WI38 (cell line): Measurements from ENCODE around the gene CEACAM5.

ENCODE experiments used
- H3K4me3 ChIP-seq: 2 replicates; pipeline ENCODE4 v1.5.1; 2011; ENCODE audit warnings: low read depth, mild to moderate bottlenecking, control low read depth, low read length
- TF ChIP-seq, protein P1 (sequence below): IDR thresholded peaks from 2 replicates; pipeline ENCODE4 v1.5.1; 2012; ENCODE audit warnings: low read depth, mild to moderate bottlenecking, control low read depth, low read length

CEACAM5 gene

GRCh38 chr19:41694831-41695635, 13.4 kb upstream of the CEACAM5 start:
- H3K4me3 ChIP-seq, result no peak overlapping the region
- TF ChIP-seq, protein P1, sequence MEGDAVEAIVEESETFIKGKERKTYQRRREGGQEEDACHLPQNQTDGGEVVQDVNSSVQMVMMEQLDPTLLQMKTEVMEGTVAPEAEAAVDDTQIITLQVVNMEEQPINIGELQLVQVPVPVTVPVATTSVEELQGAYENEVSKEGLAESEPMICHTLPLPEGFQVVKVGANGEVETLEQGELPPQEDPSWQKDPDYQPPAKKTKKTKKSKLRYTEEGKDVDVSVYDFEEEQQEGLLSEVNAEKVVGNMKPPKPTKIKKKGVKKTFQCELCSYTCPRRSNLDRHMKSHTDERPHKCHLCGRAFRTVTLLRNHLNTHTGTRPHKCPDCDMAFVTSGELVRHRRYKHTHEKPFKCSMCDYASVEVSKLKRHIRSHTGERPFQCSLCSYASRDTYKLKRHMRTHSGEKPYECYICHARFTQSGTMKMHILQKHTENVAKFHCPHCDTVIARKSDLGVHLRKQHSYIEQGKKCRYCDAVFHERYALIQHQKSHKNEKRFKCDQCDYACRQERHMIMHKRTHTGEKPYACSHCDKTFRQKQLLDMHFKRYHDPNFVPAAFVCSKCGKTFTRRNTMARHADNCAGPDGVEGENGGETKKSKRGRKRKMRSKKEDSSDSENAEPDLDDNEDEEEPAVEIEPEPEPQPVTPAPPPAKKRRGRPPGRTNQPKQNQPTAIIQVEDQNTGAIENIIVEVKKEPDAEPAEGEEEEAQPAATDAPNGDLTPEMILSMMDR, result no peak

- TF ChIP-seq, protein P1, result no peak
- H3K4me3 ChIP-seq, result no peak overlapping the region
Observed at GRCh38 chr19:41695745-41696144, 12.7 kb upstream of the CEACAM5 start.

DNA sequence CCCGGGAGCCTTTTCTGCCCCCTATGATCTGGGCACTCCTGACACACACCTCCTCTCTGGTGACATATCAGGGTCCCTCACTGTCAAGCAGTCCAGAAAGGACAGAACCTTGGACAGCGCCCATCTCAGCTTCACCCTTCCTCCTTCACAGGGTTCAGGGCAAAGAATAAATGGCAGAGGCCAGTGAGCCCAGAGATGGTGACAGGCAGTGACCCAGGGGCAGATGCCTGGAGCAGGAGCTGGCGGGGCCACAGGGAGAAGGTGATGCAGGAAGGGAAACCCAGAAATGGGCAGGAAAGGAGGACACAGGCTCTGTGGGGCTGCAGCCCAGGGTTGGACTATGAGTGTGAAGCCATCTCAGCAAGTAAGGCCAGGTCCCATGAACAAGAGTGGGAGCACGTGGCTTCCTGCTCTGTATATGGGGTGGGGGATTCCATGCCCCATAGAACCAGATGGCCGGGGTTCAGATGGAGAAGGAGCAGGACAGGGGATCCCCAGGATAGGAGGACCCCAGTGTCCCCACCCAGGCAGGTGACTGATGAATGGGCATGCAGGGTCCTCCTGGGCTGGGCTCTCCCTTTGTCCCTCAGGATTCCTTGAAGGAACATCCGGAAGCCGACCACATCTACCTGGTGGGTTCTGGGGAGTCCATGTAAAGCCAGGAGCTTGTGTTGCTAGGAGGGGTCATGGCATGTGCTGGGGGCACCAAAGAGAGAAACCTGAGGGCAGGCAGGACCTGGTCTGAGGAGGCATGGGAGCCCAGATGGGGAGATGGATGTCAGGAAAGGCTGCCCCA, 11.8 kb upstream of the CEACAM5 start:
- TF ChIP-seq, protein P1, result no peak

GRCh38 chr19:41697198-41697855, 11.1 kb upstream of the CEACAM5 start:
- TF ChIP-seq, protein P1, result no peak
- H3K4me3 ChIP-seq, result no peak overlapping the region

More for the DNA sequence above, 11.8 kb upstream of the CEACAM5 start:
- no peak overlapping the region for H3K4me3 ChIP-seq

- TF ChIP-seq, protein P1, result no peak
- no peak overlapping the region for H3K4me3 ChIP-seq
Observed at GRCh38 chr19:41698746-41699230, 9.6 kb upstream of the CEACAM5 start.

GRCh38 chr19:41699231-41699967, 9.0 kb upstream of the CEACAM5 start:
- TF ChIP-seq, protein P1, result no peak
- H3K4me3 ChIP-seq, result no peak overlapping the region
